ENCODE results near the gene CKMT2. TPM values are rescaled to one million over a fixed set of nuclear protein-coding genes. Genes with fewer than 3 reads are reported as not detected.

Gene CKMT2
- total RNA-seq, 2 donors from 2014 or later = not detected

- H3K9me3 Mint-ChIP-seq = no peaks in the 10 kb centered on the region
- ATAC-seq (replicated peaks) = no peak
- H3K27ac Mint-ChIP-seq = no peak overlapping the region
- H3K36me3 Mint-ChIP-seq (ENCODE audit: low read depth) = peaks cover 44% of the 10 kb centered on the region
- no peaks in the 10 kb centered on the region for H3K4me1 Mint-ChIP-seq
- H3K27me3 Mint-ChIP-seq = no peaks in the 10 kb centered on the region
- H3K4me3 Mint-ChIP-seq = no peak overlapping the region
These were observed 82.7 kb downstream of the CKMT2 start for GRCh38 chr5:81315830-81316229.

Other genes starting within 250 kb of the CKMT2 start
- gene ZCCHC9, start 68.3 kb downstream of the CKMT2 start, total RNA-seq = 10 to 100 TPM; 34.9 to 43.5 TPM
- gene ACOT12, start 160.8 kb downstream of the CKMT2 start, total RNA-seq = not detected